Gastrocnemius medialis (tissue), 4 donors: ENCODE measurements around the gene SLC2A2.

Experiments
- CTCF ChIP-seq, 5 experiments: fragments of 450-650 bp in 3 of 5; fragments of 200-600 bp in 2 of 5; sonication (generic) in 2 of 5; IDR thresholded peaks in 4 of 5; conservative IDR thresholded peaks in 1 of 5; 1 replicate in 4 of 5; 2 replicates in 1 of 5; pipeline ENCODE4 v1.5.1; 2016 to 2019; ENCODE audit warnings: antibody characterized with exemption in 5 of 5, mild to moderate bottlenecking in 3 of 5, moderate library complexity in 3 of 5
- POLR2A ChIP-seq, 2 donors: fragments of 450-650 bp; IDR thresholded peaks; one replicate each; pipeline ENCODE4 v1.6.1; 2017; ENCODE audit warnings: antibody characterized with exemption in 2 of 2, mild to moderate bottlenecking in 2 of 2, moderate library complexity in 2 of 2

DNA sequence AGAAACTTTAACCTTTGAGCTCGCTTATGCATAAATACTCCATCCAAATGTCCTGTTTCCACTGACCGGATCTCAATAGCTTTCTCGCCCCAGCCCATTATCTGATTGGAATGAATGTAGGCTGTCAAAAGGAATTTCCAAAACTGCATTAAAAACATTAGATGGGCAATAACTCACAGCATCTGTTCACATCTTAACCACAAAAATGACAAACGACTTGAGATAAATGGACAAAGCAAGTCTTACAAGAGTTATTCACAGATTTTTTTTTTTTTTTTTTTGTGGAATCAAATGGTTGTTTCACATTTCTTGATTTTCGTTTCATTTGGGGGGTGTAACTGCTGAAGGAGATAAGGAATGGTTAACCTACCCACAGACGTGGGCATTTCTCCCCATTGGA is 39.7 kb upstream of the SLC2A2 start:
- TF ChIP-seq CTCF (IDR thresholded peaks at IDR 0.05 in 4 of 5, conservative IDR thresholded peaks at IDR 0.05 in 1 of 5) (no peak), POLR2A (IDR thresholded peaks at IDR 0.05) (no peak)
